Common myeloid progenitor, CD34-positive (primary cell): ENCODE results near the gene EME2.

Source experiments
- CTCF ChIA-PET: fragments of 350-600 bp; sonication (Branson Sonifier 250); formaldehyde crosslinking; loops from one replicate; lab custom pipeline; 2021; ENCODE audit warnings: antibody characterized with exemption; lab: Charles Lee
- POLR2A ChIA-PET: fragments of 350-600 bp; sonication (Branson Sonifier 250); formaldehyde crosslinking; loops from one replicate; lab custom pipeline; 2021; ENCODE audit warnings: antibody characterized with exemption; lab: Charles Lee
- DNase-seq, 3 donors: peaks; one replicate each; pipeline versions ENCODE4 v3.0.0 to v3.0.0-alpha.2; 2013
- H3K27ac ChIP-seq, 2 experiments: 1 replicate in 1 of 2; 2 replicates in 1 of 2; pipeline ENCODE4 v1.7.0; 2013; ENCODE audit warnings: inconsistent platforms in 2 of 2, low read length in 2 of 2, mild to moderate bottlenecking in 2 of 2, low read depth in 1 of 2, moderate library complexity in 1 of 2; ENCODE audit not compliant: severe bottlenecking in 2 of 2, insufficient read depth in 1 of 2, poor library complexity in 1 of 2
- H3K27me3 ChIP-seq, 5 experiments: replicated peaks in 2 of 5; 1 replicate in 3 of 5; 2 replicates in 2 of 5; pipeline versions ENCODE4 v1.6.1 to v1.7.0; 2013; ENCODE audit warnings: low read length in 4 of 5, mild to moderate bottlenecking in 2 of 5, moderate library complexity in 2 of 5, inconsistent platforms in 1 of 5; ENCODE audit not compliant: insufficient read depth in 5 of 5, control insufficient read depth in 4 of 5
- H3K36me3 ChIP-seq, 4 experiments: 1 replicate in 2 of 4; 2 replicates in 2 of 4; pipeline versions ENCODE4 v1.6.1 to v1.7.0; 2013; ENCODE audit warnings: low read length in 3 of 4, control low read depth in 1 of 4, mild to moderate bottlenecking in 1 of 4; ENCODE audit not compliant: control insufficient read depth in 4 of 4, insufficient read depth in 4 of 4
- H3K4me1 ChIP-seq, 4 experiments: 1 replicate in 3 of 4; 2 replicates in 1 of 4; pipeline versions ENCODE4 v1.6.1 to v1.7.1; 2013; ENCODE audit warnings: low read length in 3 of 4, mild to moderate bottlenecking in 3 of 4, control low read depth in 1 of 4, inconsistent platforms in 1 of 4, moderate library complexity in 1 of 4; ENCODE audit not compliant: control insufficient read depth in 4 of 4, insufficient read depth in 4 of 4; ENCODE audit errors: control extremely low read depth in 1 of 4
- H3K4me3 ChIP-seq, 7 experiments: 1 replicate in 4 of 7; 2 replicates in 3 of 7; pipeline versions ENCODE4 v1.5.1 to v1.7.0; 2013; ENCODE audit warnings: mild to moderate bottlenecking in 7 of 7, low read length in 6 of 7, moderate library complexity in 6 of 7, inconsistent platforms in 2 of 7, low read depth in 2 of 7, control low read depth in 1 of 7; ENCODE audit not compliant: insufficient read depth in 4 of 7, control insufficient read depth in 1 of 7; ENCODE audit errors: extremely low read depth in 1 of 7
- H3K9me3 ChIP-seq, 5 experiments: 1 replicate in 4 of 5; 2 replicates in 1 of 5; pipeline versions ENCODE4 v1.6.1 to v1.7.1; 2013; ENCODE audit warnings: low read length in 4 of 5, mild to moderate bottlenecking in 2 of 5, inconsistent platforms in 1 of 5, low read depth in 1 of 5, moderate library complexity in 1 of 5; ENCODE audit not compliant: control insufficient read depth in 4 of 5, insufficient read depth in 2 of 5; ENCODE audit errors: control extremely low read depth in 1 of 5
- WGBS: methylation state at CpG from one replicate; pipeline ENCODE4 v1.1.5; 2013; ENCODE audit not compliant: insufficient coverage; 5-methylcytosine and 5-hydroxymethylcytosine counted together

The EME2 gene

GRCh38 chr16:1745900-1746692, 26.5 kb upstream of the EME2 start:
- no peaks in the 10 kb centered on the region for H3K27me3 ChIP-seq
- peaks cover 3 to 86% (median 44%) of the 10 kb centered on the region in 4 experiments for H3K36me3 ChIP-seq
- H3K4me1 ChIP-seq, result no peaks in the 10 kb centered on the region
- POLR2A ChIA-PET, result interaction anchor here (0.5 kb wide), 1 partner anchor 9 kb away, joined by 3 read pairs; no protein-coding TSS in a partner anchor
- no peak overlapping the region for H3K27ac ChIP-seq
- CTCF ChIA-PET, result interaction anchor here (1.5 kb wide), 1 partner anchor 10 kb away, joined by 4 read pairs; no protein-coding TSS in a partner anchor
- H3K9me3 ChIP-seq, result no peaks in the 10 kb centered on the region
- DNase-seq, result no peak
- 98% methylated on average over 27 of the region's 29 CpGs for WGBS
- H3K4me3 ChIP-seq, result no peak overlapping the region

GRCh38 chr16:1746693-1747195, 25.9 kb upstream of the EME2 start:
- no peaks in the 10 kb centered on the region for H3K27me3 ChIP-seq
- H3K27ac ChIP-seq, result no peak overlapping the region
- ChIA-PET CTCF (interaction anchor here (1.5 kb wide), 1 partner anchor 9 kb away, joined by 4 read pairs; no protein-coding TSS in a partner anchor), POLR2A (no interaction called here)
- no peaks in the 10 kb centered on the region for H3K9me3 ChIP-seq
- no peak overlapping the region for H3K4me3 ChIP-seq
- DNase-seq, result no peak
- WGBS, result 96% methylated on average over 31 of the region's 31 CpGs
- no peaks in the 10 kb centered on the region for H3K4me1 ChIP-seq
- peaks cover 3 to 86% (median 47%) of the 10 kb centered on the region in 4 experiments for H3K36me3 ChIP-seq

GRCh38 chr16:1747934-1748333, 24.7 kb upstream of the EME2 start:
- H3K4me1 ChIP-seq, result no peaks in the 10 kb centered on the region
- peaks cover 5 to 88% (median 56%) of the 10 kb centered on the region in 4 experiments for H3K36me3 ChIP-seq
- DNase-seq, result no peak
- no peak overlapping the region for H3K4me3 ChIP-seq
- ChIA-PET POLR2A (no interaction called here), CTCF (no interaction called here)
- 97% methylated on average over 9 of the region's 11 CpGs for WGBS
- no peaks in the 10 kb centered on the region for H3K27me3 ChIP-seq
- no peak overlapping the region for H3K27ac ChIP-seq
- H3K9me3 ChIP-seq, result no peaks in the 10 kb centered on the region

- CTCF ChIA-PET, result no interaction called here
- H3K4me3 ChIP-seq, result no peak overlapping the region
- 93% methylated on average over 24 of the region's 29 CpGs for WGBS
- POLR2A ChIA-PET, result interaction anchor here (0.6 kb wide), 1 partner anchor 441 kb away, joined by 5 read pairs; no protein-coding TSS in a partner anchor
- no peak overlapping the region for H3K27ac ChIP-seq
- no peaks in the 10 kb centered on the region for H3K4me1 ChIP-seq
- no peak for DNase-seq
- H3K36me3 ChIP-seq, result peaks cover 6 to 82% (median 48%) of the 10 kb centered on the region in 4 experiments
- no peaks in the 10 kb centered on the region for H3K27me3 ChIP-seq
- no peaks in the 10 kb centered on the region for H3K9me3 ChIP-seq
Observed at GRCh38 chr16:1749152-1750117, 23.2 kb upstream of the EME2 start.

GRCh38 chr16:1751946-1752345, 20.7 kb upstream of the EME2 start:
- Histone ChIP-seq H3K27me3 (no peaks in the 10 kb centered on the region), H3K36me3 (peaks cover 6 to 73% (median 47%) of the 10 kb centered on the region in 4 experiments), H3K4me1 (no peaks in the 10 kb centered on the region), H3K27ac (no peak overlapping the region), H3K9me3 (no peaks in the 10 kb centered on the region), H3K4me3 (no peak overlapping the region)
- WGBS, result 94% methylated on average over 16 of the region's 16 CpGs
- POLR2A ChIA-PET, result no interaction called here
- CTCF ChIA-PET, result no interaction called here
- DNase-seq, result no peak

- no peak overlapping the region for H3K27ac ChIP-seq
- POLR2A ChIA-PET, result no interaction called here
Observed at GRCh38 chr16:1752853-1753252, 19.8 kb upstream of the EME2 start.

More at GRCh38 chr16:1752853-1753252, 19.8 kb upstream of the EME2 start:
- WGBS, result 96% methylated on average over 13 of the region's 14 CpGs
- Histone ChIP-seq H3K27me3 (no peaks in the 10 kb centered on the region), H3K36me3 (peaks cover 6 to 71% (median 44%) of the 10 kb centered on the region in 4 experiments), H3K9me3 (no peaks in the 10 kb centered on the region), H3K4me1 (no peaks in the 10 kb centered on the region), H3K4me3 (no peak overlapping the region)
- CTCF ChIA-PET, result no interaction called here
- DNase-seq, result no peak
